ENCODE data around the gene COP1.

- TF ChIP-seq POLR2A (IDR thresholded peaks at IDR 0.05) (no peak), CTCF (IDR thresholded peaks at IDR 0.05) (no peak)
These were observed 87.5 kb downstream of the COP1 start for GRCh38 chr1:176119549-176119948.

All from esophagus squamous epithelium (tissue), 4 donors.